ENCODE results near the gene ABR.
"Not testable (repeated sequence)": the region's sequence is repeated elsewhere in the genome, so short reads cannot be mapped to it uniquely, and the experiment has no call there.

The ABR gene

DNA sequence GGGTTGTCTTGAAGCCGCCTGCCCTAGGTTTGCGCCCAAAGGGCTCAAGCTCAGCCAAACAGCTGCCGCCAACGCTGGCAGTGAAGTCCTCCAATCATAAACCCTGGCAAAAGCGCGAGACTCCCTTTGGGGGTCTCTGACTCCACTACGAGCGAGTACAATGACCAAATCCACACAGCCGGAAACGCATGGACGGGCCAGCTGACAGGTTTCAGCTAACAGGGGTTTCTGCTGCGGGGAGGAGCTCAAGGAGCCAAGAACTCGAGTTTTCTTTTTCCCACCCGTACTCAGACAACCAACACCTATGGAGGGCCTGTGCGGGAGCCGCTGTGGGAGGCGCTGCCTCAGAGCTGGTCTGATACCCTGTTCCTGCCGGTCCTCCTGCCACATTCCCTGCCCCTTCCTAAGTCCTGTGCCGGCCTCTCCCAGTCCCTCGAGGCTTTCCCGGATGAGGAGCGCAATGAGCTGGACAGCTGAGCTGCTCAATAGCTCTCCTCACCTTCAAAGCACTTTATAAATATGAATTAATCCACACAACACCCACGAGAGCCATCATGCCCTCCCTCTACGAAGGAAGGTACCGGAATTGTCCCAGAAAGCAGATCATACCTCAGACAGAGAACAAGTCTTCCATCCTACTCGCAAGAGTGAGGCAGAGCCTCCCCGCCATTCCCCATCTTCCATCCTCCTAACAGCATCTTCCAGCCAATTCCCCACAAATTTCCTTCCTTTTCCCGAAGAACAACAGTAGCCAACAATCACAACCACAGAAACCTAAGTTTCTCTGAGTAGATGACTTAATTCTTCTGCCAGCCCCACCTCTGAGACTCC, 6.1 kb downstream of the ABR start:
- DNase-seq (ENCODE audit: low read depth in 2 of 2) = no peak

DNA sequence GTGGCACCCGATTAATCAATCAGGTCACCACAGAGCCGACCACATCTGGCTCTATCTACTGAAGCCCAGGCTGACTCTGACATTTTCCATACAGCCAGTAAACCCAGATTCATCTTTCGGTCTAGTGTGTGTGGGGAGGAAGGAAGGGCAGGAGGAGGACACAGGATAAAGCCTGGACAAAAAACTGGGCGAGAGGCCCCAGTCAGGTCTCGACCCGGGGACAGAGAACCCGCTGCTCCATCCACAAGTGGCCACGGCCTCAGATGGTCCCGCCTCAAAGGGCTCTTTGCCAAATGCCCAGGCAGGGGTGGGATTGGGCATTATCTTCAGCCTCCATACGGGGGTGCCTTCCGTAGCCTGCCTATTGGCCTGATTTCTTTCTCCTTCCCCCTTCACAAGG, 7.8 kb downstream of the ABR start:
- DNase-seq (ENCODE audit: low read depth in 2 of 2) = no peak

DNA sequence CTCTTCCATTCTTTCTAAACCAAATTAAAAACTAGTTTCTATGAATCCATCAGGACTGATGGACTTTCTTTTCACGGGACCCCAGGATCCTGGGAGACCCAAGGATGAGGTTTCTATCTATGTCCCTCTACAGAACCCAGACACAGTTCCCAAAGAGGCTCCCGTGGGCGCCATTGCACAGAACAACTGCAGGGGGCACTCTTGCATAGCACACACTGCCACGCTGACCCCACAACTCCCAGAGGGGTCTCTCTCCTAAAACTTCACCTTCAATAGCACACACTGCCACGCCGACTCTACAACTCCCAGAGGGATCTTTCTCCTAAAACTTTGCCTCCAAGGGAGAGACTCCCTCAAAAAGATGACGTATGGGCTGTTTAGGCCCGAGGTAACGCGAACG, 9.0 kb downstream of the ABR start:
- no peak for DNase-seq (ENCODE audit: low read depth in 2 of 2)

DNA sequence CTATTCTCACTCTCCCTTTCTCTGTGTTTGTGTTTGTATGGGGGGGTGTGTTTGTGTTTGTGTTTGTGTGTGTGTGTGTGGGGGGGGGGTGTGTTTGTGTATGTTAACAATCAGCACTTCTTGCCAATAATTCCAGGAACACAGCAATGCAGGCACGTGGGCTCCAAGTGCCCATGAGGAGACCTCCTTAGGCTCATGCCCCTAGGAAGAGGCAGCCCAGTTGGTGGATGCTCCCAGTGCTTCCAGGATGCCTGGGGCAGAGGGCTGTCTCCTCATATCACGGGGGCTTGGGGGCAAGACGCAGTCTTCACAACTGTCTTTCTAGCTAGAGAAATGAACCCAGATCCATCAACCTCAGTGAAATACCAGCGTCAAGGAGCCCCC, 9.9 kb downstream of the ABR start:
- DNase-seq (ENCODE audit: low read depth in 2 of 2) = no peak

DNA sequence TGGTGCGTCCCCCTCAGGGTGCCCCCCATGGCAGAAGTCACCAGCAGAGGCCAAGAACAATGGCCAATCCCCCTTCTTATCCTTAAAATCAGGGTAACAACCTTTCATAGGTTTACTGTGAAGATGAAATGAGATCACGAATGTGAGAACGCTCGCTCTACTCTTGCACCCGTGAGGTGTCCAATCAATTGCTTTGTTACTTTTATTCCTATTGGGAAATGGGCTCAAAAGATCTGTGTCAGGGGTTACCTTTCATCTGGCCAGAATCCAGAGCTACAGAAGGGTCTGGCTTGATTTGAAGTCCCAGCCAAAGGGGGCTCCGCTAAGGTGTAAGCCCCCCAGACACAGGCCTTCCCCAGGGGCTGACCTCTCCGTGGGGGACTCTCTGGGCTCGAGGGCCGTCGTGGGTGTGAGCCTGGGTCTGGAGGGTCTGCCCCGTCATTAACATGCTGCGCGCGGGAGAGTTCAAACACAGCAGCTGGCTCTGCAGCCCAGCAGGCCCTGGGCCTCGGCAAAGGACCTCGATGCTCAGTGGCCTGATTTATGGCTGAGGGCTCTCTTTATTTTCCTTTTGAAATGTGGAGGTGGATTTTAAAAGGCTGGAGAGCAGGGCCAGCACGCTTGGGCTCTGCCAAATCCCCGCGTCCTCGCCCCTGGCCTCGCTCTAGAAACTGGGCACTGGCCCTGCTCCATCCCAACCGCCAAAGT, 10.4 kb downstream of the ABR start:
- no peak for DNase-seq (ENCODE audit: low read depth in 2 of 2)

DNA sequence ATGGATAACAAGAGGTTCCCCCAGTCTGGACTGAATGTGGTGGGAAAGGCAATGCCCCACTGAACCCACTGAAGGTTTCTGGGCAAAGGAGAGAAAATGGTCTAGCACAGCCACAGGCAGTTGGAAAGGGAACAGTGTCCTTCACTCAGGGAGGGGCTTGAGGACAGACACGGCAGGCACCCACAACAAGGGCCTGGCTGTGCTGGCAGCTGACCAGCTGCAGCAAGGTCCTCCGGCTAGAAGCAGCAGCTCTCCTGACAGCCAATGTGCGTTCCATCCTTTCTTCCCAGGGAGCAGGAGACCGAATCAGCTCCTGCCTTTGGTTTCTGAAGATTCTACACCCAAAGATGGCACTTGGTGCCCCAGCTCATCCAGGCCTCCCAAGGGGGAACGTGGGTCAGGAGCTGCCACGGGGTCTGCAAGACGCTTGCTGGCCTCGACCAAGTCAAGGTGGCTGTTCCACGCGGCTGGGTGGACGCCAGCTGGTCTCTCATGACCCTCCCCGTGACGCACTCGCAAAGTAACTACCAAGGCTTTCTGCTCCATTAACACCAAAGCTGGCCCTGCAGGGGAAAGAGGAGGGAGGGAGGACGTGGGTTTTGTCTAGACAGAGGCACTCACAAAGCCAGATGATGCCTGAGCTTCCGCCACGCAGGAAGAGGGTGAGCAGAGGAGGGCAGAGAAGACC, 11.1 kb downstream of the ABR start:
- no peak for DNase-seq (ENCODE audit: low read depth in 2 of 2)

DNA sequence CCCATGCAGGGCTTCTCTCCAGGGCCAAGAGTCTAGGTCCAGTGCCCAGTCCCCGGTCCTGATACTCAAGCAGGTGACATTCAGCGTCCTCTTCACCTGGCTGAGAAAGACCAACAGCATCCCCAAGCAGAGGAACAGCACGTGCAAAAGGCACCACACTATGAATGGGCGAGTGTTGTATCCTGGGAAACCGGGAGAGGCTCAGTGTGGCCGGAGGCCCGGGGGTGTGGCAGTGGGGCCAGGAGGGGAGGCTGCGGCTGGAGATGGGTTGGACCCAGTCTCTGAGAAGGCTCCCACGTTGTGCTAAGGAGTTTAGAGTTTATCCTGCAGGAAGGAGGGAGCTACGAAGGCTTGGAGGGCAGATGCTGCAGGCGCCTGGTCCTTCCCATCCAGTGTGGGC, 13.5 kb downstream of the ABR start:
- no peak for DNase-seq (ENCODE audit: low read depth in 2 of 2)

DNA sequence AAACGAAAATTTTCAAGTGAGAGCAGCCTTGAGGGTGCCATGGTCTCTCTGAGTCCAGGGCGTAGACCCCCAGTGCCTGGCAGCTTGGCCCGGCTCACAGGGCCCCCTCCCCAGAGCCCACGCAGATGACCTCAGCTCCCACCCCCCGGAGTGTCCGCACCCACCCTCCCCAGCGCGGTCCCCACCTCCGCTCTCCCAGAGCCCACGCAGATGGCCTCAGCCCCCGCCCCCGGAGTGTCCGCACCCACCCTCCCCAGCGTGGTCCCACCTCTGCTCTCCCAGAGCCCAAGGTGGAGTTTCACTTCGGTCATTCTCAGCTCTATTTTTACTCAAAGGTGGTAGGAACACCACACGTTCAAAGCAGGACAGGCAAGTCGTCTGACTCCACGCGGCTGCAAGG, 13.9 kb downstream of the ABR start:
- no peak for DNase-seq (ENCODE audit: low read depth in 2 of 2)

DNA sequence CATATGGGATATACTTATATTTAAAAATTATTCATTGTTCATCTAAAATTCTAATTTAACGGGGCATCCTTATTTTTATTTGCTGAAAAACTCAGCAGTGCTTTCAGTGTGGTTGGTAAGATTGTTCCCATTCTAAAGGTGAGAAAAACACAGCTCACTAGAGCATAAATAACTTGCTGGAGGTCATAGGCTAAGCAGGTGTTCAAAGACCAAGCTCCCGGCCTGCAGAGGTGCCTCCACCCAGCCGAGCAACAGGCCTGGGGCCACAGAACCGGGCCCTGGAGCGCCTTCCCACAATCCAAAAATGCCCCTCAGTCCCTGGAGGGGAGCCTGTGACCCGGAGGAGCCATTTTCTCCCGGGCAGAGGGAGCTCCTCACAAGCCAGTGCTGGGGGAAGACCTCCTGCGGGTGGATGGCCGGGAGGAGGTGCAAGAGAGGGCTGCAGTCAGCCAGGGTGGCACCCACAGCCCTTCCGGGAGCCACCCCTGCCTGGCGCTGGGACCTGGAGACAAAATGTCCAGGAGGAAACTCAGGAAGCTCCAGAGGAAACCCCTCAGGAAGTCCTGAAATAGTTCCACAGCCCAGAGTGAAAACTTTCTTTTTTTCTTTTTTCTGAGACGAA, 14.7 kb downstream of the ABR start:
- no peak for DNase-seq (ENCODE audit: low read depth in 2 of 2)

DNA sequence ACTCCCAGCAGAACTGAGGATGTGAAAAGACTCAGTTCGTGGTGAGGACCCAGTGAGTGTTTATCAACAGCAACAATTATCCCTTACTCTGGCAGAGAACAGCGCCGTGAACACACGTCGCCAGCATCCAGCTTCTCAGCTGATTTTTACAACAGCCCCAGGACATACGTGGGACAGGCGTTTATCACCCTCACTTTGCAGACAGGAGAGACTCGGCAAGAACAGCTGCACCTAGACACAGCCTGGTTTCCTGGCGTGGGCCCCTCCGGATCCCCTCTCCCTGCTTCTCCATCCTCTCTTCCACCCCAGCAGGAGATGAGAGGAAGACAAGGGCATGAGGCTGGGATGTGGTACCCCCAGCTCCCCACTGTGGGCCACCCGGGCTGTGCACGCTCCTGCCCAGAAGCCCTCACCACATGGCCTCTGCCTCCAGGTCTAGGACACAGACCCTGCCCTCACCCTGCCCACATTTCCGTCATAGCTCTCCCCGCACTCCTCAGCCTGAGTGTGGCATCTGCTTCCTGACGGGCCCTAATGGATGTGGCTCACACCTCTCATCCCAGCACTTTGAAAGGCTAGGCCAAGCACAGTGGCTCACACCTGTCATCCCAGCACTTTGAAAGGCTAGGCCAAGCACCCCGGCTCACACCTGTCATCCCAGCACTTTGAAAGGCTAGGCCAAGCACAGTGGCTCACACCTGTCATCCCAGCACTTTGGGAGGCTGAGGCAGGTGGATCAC, 17.5 kb downstream of the ABR start:
- no peak for DNase-seq (ENCODE audit: low read depth in 2 of 2)

DNA sequence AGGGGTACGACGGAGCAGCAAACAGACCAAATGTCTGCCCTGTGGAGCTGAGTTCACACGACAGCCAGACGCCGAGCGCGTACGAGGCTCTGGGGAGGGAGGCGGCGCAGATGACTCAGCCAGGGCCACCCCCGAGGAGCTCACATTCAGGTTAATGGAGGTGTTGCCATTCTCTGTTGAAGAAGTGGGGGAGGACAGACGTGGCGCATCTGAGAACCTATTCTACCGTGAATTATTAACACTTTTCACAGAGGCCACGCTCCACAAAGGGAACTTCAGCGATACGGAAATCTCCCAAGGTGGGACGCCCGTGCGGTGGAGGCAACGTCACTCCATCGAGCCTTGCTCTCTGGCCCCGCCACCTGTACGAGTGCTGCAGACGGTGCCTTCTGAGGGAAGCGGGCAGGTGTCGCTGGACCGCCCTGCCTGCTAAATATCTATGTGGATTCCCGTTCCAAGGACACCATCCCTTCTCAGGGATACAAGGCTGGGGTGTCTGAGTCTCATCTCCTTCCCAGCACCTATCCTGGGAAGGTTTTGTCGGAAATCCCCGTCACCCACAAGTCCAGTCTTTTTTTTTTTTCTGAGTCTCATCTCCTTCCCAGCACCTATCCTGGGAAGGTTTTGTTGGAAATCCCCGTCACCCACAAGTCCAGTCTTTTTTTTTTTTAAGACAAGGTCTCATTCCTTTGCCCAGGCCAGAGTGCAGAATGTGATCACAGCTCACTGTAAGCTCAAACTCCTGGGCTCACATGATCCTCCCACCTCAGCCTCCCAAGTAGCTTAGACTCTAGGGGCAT, 19.0 kb downstream of the ABR start:
- DNase-seq (ENCODE audit: low read depth in 2 of 2) = no peak

DNA sequence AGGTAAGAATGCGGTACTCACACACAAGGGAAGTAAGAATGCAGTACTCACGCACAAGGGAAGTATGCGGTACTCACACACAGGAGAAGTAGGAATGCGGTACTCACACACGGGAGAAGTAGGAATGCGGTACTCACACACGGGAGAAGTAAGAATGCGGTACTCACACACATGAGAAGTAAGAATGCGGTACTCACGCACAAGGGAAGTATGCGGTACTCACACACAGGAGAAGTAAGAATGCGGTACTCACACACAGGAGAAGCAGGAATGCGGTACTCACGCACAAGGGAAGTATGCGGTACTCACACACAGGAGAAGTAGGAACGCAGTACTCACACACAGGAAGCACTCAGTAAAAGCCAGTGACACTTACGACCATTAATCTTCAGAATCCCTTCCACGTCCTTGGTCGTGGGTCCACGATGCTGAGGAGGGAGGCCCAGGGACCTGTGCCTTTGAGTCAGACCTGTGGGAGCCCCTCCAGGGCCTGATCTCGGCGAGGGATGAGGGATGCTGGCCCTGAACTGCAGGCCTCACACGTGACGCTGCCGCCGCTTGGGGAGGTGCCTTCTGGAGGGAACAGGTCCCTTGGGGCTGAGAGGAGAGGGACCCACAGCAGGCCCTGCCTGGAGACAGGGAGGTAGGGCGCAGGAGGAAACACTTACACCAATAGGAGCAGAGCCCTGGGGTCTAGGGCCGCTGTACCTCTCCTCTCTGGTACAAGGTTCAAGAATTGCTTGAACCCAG, 20.2 kb downstream of the ABR start:
- no peak for DNase-seq (ENCODE audit: low read depth in 2 of 2)

DNA sequence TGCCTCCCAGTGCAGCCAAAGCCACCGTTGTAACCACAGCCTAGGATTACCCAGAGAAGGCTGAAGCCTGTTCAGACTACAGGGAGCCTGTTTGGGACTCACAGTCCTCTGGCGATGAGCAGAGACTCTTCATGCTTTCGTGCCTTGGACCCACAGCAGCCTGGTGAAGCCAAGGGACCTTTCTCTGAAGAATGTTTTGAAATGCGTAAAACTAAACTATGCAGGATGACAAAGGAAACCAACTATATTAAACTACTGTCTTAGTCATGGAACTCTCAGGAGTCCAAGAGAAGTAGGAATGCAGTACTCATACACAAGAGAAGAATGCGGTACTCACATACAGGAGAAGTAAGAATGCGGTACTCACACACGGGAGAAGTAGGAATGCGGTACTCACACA, 20.9 kb downstream of the ABR start:
- no peak for DNase-seq (ENCODE audit: low read depth in 2 of 2)

DNA sequence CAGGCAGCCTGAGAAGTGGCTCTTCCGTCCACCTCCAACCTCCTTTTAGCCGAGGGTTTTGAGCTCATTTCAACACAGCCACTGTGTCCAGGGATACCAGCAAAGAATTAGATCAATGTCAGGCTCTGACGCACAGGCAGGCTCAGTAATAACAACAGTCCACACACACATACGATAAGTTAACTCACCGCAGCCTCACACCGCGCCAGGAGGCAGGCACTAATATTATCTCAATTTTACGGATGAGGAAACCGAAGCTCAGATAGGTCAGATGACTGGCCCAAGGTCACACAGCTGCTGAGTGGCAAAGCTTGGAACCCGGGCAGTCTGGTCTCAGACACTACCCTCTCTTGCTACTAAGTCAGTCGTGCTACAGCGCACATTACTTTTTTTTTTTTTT, 22.9 kb downstream of the ABR start:
- DNase-seq (ENCODE audit: low read depth in 2 of 2) = no peak

DNA sequence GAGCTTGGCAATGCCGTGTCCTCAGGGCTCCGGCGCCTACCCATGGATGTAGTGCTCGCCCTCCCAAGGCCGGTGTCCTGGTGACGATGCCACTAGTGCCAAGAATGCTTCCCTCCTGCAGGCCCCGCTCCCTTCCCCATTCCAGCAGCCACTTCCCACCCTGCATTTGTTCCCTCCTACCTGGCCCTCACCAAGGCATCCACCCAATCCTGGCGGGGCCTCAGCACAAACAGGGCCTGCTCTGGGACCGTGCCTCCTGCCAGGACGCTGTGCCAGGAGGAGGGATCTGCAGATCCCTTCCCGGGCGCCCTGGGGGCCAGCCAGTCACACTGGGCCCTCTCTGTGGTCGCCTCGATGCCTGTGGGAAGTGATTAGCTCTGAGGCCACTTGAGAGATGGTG, 25.1 kb downstream of the ABR start:
- no peak for DNase-seq (ENCODE audit: low read depth in 2 of 2)

DNA sequence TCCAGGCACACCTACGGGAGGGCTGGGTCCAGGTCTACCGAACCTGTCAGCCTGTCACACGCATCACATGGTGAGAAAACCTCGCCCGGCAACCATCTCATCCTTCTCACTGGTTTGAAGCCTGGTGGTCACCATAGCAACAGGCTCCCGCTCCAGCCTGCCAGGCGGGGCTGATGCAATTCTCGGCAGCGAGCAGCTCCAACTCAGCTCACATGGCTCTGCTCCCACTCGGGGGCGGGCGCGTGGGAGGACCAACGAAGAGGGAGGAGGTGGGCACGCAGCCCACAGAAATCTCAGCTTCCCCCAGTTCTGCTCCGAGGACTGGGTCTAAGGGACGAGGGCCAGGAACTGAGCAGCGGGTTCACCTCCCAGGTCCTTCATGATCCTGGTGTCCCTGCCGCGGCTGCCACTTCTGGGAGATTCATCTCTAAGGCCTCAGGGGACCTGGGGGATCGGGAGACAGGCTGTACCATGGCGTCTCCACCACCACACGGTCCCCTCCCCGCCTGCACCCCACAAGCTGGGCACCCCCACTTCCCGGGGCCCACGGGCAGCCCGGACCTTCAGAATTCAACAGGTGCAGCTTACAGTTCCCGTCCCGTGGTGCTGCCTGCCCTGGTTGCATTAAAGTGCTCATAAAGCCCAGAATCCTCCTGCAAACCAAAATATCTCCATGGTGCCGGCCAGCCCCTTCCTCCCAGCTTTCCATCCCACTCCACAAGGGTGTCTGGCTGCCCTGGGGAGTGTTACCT, 25.8 kb downstream of the ABR start:
- DNase-seq (ENCODE audit: low read depth in 2 of 2) = no peak

DNA sequence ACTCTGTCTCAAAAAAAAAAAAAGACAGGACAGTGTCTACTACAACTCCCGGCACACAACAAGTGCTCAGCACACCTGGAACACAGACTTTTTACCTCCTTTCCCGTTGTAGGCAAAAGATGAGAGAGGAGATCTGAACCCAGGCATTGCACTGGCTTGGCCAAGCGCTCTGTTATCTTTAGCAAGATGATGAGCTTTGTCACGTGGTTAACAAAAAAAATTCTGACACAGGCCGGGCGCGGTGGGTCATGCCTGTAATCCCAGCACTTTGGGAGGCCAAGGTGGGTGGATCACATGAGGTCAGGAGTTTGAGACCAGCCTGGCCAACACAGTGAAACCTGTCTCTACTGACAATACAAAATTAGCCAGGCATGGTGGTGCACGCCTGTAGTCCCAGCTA, 27.2 kb downstream of the ABR start:
- DNase-seq (ENCODE audit: low read depth in 2 of 2) = not testable (repeated sequence)

DNA sequence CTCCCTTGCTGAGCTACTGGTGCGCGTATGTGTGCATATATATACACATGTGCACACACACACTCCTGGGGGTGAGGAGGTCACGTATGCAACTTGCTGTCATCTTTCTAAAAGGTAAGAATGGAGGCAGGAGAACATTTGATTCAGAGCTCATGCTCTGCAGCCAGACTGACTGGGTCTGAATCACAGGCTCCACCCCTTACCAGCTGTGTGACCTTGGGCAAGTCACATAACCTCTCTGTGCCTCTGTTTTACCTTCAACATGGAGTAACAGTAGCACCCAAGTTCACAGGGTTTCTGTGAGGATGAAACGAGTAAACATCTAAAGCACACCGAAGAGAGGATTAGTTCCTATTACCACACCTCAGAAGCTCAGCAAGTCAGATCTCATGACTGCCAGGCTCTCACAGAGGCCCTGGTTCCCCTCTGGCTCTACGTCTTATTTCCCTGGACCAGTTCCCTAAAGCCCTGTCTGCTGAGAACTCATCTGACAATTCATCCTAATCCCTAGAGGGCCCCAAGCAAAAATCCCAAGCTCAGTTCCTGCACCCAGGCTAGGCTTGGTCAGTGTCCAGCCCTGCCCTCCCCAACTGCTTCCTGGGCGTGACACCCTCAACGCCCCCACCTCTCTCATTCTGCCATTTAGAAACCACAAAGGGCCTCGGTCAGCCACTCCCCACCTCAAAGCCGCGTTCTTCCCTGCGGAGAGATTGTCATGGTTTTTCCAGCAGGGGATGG, 28.7 kb downstream of the ABR start:
- no peak for DNase-seq (ENCODE audit: low read depth in 2 of 2)

DNA sequence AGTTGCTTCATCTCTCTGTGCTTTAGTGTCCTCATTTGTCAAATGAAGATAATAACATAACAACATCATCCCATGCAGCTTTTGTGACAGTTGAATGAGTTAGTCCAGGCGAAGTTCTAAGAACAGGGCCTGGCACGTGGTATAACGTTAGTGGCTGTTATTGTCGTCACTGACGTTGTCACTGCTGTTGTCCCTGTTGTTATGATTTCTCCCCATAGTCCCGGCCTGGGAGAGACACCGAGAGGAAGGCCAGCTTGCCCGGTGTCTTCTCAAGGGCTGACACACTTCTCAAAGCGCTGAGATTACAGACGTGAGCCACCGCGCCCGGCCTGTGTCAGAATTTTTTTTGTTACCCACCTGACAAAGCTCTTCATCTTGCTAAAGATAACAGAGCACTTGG, 29.9 kb downstream of the ABR start:
- no peak for DNase-seq (ENCODE audit: low read depth in 2 of 2)
